GM19035 (cell line): ENCODE results near the gene PCCA.
"Not testable (repeated sequence)": the region's sequence is repeated elsewhere in the genome, so short reads cannot be mapped to it uniquely, and the experiment has no call there.

Experiments
- ATAC-seq: cut with Tn5 transposase; IDR thresholded peaks from one replicate; pipeline ENCODE4 v1.9.1; 2021; ENCODE audit not compliant: unreplicated experiment

The PCCA gene

DNA sequence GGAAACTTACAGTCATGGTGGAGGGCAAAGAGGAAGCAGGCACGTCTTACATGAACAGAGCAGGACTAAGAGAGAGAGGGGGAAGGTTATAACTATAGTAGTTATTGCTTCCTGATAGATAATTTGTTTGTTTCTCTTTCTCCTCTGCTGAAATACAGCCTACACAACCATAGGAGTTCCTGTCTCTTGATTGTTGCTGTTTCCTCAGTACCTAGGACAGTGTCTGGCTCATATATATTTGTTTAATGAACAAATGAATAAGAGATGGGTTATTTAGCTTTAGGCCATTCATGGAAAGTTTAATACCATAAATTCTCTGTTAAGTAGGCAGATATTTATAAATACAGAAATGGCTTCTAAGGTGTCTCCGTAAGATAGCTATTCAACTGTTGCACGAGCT lies 95.2 kb downstream of the PCCA start:
- ATAC-seq: no peak

DNA sequence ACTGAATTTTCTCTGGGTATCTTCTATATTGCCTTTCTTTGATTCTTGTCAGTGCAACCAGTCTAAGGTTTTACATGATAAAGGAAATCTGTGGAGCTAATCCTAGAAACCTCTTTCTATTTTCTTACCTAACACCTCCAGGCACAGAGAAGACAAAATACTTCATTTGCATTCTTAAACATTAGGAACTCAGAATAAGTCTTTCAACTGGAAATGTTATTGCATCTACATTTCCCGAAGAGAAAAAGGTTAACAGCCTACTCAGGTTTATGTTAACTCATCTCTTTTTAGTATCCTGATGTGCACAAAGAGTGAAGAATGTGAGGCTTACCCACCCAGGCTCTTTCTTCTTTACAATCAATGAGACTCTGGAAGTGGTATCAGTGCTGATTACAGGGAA lies 106.7 kb downstream of the PCCA start:
- no peak for ATAC-seq

DNA sequence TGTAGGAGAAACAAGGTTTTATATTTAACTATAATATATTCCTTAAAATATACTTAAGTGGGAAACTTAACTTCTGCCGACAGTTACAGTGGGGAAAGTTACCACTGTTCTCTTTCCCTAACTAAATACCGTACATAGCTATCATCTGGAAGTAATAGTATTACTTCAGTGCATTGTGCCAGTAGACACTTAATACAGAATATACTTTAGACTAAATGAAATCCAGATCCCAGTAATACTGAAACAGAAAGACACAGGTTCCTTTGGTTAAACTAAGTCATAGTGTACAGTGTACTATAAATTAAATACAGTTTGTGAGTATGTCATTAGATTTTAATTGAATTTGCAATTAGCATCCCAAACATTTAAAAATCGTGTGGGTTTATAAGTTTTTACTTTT lies 107.5 kb downstream of the PCCA start:
- ATAC-seq: no peak

DNA sequence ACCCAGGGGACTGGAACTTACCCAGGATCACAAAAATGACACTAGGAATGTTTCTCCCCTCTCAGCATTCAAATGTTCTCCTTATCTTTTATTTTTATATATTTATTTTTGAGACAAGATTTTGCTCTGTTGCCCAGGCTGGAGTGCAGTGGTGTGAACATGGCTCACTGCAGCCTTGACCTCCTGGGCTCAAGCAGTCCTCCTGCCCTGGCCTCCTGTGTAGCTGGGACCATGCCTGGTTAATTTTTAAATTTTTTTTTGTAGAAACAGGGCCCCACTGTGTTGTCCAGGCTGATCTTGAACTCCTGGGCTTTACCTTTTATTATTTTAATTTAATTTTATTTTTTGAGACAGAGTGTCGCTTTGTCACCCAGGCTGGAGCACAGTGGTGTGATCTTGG lies 108.2 kb downstream of the PCCA start:
- ATAC-seq: no peak

DNA sequence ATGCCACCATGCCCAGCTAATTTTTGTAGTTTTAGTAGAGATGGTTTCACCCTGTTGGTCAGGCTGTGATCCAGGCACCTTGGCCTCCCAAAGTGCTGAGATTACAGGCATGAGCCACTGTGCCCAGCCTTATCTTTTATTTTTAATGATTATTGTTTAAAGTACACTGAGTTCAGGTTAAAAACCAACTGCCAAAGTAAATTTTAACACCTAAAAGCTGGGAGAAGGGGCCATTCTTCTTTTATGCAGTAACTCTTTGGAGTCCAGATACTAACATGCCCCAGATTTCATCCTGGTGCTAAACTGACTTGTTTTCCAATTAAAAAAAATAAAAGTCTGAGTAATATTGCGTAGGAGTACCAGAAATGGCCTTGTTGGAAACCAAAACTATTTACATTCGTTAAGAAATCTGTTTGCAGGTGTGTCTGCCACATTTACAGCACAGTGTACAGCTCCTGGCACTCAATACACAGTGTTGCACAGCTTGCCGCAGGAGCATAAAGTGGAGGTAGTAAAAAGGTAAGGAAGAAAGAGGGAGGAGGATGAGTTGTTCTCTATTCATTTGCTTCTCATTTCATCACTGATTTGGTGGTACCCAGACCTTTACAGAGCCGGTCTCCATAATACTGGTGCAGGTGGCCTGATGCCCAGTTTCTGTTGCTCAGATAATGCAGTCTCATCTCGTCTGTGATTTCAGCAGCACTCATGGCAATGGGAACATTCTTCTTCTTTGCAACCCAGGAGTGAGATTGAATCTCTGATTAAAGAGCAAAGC lies 108.9 kb downstream of the PCCA start:
- no peak for ATAC-seq

DNA sequence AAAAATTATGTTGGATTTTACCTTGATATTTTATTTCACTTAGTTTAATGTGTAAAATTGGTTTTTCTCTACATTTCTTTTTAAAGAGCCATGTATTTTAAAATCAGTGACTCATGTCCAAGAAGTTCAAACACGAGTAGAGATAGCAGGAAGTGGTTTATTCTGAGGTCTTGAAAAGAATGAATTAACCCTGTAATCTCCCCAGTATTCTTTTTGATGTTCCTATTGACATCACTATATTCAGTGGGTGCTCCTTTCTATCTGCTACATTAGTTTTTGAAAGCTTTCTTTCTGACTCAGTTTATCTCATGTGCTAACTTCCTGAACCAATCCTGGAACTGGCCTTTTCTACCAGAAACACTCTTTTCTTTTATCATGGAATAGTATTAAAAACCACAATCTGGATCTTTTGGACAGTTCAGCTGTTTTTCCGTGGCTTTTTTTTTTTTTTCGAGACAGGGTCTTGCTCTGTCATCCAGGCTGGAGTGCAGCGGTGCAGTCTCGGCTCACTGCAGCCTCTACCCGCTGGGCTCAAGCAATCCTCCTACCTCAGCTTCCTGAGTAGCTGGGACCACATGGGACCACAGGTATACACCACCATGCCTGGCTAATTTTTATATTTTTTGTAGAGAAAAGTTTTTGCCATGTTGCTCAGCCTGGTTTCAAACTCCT lies 114.9 kb downstream of the PCCA start:
- ATAC-seq: no peak

DNA sequence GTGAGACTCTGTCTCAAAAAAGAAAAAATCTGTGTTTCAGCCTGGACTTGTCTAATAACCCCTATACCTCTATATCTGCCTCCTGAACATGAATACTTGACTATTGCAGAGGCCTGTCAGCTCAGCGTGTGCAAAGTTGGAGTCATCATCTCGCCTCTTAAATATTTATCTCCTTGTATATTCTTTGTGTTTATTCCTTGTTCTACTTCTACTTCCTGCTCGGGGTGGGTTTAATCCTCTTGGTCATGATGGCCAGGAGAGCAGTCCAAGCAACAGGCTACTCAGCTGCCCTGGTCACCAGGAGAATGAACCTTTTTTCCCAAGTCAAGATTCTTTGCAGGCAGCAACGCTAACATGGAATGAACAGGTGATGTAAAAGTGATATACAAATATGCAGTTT lies 119.1 kb downstream of the PCCA start:
- no peak for ATAC-seq

DNA sequence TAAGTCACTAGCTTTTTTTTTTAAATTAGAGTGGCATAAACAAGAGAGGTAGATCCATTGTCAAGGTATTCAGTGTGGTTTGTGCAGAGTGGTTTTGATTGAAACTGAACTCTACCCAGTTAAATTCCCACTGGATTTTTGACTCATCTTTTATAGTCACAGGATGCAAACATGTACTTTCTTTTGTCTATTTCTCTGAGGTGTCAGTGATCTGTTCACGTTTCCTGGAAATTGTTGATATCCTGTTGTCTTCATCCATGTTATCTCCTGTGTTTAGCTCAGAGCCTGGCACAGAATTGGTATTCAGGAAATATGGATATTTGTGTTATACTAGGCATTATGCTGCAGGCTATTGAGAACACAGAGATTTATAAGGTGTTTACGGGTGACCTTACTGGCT lies 119.7 kb downstream of the PCCA start:
- ATAC-seq: no peak

DNA sequence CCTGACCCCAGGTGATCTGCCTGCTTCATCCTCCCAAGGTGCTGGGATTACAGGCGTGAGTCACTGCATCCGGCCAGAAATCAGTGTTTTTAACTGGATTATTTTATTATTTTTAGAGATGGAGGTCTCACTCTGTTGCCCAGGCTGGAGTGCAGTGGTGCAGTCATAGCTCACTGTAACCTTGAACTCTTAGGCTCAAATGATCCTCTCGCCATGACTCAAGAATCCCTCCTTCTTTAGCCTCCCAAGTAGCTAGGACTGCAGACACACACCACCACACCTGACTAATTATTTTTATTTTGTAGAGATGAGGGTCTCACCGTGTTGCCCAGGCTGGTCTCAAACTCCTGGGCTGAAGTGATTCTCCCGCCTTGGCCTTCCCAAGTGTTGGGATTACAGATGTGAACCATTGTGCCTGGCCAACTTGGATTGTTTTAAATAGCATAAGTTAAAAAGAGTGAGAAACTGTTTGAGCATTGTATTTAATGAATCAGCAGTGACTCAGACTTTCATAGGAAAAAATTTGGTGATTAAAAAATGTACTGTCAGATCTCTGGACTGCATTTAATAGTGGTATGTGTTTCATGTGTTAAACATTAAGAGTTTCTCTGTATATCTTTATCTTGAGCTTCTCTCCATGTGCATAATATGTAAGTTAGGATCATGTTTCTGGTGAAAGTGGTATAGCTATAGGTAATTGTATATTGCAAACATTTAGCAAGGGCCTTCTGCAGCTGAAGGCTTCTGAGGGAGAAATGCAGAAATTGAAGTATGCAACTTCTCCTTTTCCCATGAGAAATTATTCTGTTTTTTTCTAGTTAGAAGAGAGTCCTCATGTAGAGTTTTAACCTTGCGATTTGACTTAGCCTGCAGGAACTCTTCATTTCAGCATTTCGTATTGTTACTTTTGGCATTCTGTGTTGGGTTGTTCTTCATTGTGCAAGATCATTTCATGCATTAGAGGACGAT lies 121.2 kb downstream of the PCCA start:
- no peak for ATAC-seq

DNA sequence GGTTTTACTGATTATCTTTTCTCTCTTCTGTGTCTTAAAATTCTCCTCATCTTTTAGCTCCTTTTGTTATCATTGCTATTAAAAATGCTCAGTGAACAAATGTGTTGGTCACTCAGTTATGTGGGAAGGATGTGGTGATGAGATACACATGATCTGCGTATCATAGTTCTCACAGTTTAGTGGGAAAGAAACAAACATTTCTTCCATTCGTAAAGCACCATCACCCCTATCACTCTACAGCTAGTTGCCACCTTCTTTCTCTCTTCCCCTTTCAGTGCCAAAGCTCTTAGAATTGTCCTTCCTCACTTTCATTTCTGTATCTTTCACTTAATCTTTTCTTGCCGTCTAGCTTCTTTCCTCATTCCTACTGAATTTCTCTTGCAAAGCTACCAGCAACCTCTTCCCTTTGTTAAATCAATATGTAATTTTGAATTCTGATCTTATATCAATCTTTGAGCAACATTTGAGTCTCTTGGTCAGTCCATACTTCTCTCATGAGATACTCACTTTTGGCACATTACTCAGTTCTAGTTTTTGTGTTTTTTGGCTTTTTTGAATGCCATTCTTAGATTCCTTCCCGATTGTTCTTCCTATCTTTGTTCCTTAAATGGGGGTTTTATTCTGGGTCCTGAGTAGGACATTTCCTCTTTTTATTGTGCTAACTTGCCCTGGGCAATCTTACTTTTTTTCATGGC lies 122.3 kb downstream of the PCCA start:
- ATAC-seq: no peak

DNA sequence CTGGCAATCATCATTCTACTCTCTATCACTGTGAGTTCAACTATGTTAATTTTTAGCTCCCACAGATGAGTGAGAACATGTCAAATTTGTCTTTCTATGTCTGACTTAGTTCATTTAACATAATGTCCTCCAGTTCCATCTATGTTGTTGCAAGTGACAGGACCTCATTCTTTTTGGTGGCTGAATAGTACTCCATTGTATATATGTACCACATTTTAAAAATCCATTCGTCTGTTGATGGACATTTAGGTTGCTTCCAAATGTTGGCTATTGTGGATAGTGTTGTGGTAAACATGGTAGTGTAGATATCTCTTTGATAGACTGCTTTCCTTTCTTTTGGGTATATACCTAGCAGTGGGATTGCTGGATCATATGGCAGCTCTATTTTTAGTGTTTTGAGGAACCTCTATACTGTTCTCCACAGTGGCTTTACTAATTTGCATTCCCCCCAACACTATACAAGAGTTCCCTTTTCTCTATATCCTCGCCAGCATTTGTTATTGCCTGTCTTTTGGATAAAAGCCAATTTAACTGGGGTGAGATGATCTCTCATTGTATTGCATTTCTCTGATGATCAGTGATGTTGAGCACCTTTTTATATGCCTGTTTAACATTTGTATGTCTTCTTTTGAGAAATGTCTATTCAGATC lies 124.1 kb downstream of the PCCA start:
- ATAC-seq: no peak

DNA sequence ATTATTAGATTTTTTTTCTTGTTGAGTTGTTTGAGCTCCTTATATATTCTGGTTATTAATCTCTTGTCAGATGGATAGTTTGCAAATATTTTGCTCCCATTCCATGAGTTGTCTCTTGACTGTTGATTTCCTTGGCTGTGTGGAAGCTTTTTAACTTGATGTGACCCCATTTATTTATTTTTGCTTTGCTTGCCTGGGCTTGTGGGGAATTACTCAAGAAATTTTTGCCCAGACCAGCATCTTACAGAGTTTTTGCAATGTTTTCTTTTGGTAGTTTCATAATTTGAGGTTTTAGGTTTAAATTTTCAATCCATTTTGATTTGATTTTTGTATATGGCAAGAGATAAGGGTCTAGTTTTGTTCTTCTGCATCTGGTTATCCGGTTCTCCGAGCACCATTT lies 124.7 kb downstream of the PCCA start:
- no peak for ATAC-seq

DNA sequence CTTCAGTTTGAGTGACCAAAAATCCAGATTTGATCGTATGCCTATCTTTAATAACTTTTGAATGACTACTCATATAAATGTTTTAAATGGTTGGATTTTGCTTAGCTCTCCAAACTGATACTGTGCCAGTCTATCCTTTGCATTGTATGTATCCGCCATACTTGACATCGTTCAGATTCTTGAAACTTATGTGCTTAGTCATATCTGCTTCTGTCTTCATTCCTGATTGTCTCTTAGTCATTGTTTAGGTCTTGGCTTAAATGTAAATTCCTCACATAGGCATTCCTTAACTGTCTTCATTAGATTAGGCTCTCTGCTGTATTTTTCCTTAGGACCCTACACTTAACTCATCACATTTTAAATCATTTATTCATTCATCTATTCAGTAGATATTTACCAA lies 126.0 kb downstream of the PCCA start:
- ATAC-seq: no peak

DNA sequence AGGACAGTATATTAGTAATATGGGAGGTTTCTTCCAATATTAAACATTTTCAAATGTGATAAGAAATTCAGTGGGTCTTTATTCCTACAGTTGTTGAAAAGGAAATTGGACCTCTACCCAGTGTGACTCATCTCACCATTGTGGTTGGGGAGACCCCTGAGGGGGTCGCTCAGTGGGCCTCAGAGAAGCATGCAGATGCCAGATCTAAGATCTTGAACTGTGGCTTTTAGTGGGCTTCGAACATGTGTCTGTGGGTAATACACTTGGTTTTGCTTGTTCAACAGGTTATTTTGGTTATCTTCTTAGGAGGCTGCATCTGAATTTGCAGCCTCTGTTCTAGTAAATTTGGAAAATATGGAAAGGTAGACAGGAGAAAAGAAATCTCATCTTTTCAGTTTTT lies 132.3 kb downstream of the PCCA start:
- ATAC-seq: no peak

DNA sequence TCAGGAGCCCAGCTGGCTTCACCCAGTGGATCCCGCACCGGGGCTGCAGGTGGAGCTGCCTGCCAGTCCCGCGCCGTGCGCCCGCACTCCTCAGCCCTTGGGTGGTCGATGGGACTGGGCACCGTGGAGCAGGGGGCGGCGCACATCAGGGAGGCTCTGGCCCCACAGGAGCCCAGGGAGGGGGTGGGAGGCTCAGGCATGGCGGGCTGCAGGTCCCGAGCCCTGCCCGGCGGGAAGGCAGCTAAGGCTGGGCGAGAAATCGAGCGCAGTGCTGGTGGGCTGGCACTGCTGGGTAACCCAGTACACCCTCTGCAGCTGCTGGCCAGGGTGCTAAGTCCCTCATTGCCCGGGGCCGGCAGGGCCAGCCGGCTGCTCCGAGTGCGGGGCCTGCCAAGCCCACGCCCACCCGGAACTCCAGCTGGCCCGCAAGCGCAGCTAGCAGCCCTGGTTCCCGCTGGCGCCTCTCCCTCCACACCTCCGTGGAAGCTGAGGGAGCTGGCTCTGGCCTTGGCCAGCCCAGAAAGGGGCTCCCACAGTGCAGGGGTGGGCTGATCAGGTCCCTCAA lies 135.2 kb downstream of the PCCA start:
- ATAC-seq: not testable (repeated sequence)

DNA sequence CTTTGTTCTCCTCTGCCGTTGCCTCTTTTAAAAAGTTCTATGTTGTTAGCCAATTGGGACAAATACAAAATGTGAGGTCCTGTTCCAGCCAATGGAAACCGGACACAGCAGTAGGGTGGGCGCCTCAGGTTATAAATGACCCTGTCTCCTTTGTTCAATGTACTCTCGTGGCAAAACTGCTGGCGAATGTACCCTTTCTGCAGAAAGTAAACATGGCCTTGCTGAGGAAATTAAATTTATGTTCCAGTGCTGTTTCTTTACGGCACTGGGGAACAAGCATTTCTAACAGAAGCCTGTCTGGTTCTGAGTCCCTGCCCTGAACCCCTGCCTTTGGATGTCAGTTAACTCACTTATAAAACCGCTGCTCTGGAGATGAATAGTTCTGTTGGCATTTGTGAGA lies 140.7 kb downstream of the PCCA start:
- ATAC-seq: no peak

DNA sequence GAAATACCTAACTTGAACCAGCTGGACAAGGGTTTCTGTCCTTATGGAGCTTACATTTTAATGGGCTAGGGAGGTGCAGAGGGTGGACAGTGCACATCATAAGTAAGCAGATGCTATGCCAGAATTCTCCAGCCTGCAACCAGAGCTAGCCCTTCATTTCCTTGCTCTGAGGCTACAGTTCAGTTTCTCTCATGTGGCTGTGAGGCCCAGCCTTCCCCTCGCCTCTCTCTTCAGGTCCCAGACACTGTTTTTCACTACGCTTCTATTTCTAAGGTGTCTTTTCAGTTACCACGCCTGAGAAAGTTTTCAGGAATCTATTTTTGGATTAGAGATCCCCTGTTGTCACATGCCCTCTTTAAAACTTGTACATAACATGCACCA lies 141.9 kb downstream of the PCCA start:
- ATAC-seq: no peak

DNA sequence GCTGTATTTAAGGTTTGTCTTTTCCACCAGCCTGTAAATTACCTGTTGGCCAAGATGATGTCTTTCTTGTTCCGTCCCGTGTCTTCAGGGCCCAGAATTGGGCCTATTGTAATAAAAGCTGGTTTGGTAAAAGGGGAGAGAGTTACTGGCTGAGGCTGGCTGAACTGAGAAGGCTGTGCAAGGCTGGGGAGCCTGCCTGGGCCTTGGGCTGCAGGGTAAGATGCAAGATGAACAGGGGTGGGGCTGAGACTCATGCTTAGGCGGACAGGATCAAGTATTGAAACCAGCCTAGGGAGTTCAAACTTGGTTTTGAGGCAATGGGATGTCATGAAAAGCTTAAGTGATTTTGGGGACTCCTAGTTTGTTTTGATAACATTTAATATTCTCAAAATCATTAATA lies 142.3 kb downstream of the PCCA start:
- no peak for ATAC-seq

DNA sequence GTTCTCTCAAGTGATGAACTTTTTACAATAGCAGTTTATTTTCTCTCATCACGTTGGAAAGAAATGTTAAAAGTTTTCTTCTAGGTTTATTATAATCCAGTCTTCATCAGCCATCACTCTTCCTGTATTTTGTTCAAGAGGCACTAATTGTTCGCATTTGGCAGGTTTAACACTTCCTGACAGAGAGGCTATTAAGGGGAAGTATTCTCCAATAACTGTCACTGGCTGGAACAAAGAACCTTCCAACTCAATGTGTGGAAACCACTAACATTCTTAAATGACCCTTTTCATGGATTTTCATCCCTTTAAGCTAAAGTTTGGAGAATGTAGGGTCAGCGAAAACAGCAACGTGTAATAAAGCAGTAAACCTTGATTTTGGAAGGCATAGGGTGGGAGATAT lies 145.1 kb downstream of the PCCA start:
- ATAC-seq: no peak

DNA sequence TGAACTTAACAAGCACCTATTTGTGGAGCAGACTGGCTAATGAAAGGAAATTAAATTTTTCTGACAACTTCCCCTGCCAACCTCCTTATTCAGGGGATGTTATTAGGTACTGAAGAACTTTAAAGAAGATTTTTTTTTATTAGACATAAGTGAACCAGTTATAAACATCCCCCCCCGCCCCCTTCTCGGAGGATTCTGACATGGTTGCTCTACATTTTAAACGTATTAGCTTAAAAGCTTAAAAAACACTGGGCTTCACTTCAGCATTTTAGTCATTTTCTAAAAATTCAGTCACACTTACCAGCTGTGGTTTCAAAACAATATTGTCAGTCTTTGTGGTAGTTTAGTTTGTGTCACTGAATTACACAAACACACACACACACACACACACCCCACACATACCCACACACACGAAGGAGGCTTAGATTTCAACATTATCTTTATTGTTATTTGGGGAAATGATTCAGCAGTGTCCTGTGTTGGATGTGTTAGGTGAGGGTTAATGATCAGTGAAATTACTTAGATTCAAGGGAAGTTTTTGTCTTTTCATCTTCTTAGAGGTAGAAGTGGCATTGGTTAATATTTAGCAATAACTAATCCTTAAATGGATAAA lies 145.7 kb downstream of the PCCA start:
- no peak for ATAC-seq
